Neural progenitor cell (in vitro differentiated cells): Measurements from ENCODE around the gene NOP10. TPM values are rescaled to one million over a fixed set of nuclear protein-coding genes. Genes with fewer than 3 reads are reported as not detected.
A peak's percentile ranks its signal among the peaks of the same experiment; 100 is the strongest.

Experiments
- DNase-seq: peaks from one replicate; pipeline ENCODE4 v3.0.0-alpha.2; 2016; ENCODE audit warnings: low spot score
- H2AFZ ChIP-seq: fragments of 200-600 bp; sonication (generic); replicated peaks from 2 replicates; pipeline ENCODE4 v1.6.1; 2016; ENCODE audit warnings: antibody characterized with exemption
- H3F3A ChIP-seq: fragments of 200-600 bp; sonication (generic); 2 replicates; pipeline ENCODE4 v1.6.1; 2016; ENCODE audit warnings: antibody characterized with exemption, low read depth
- H3K27ac ChIP-seq: fragments of 200-600 bp; sonication (generic); 2 replicates; pipeline ENCODE4 v1.5.1; 2016; ENCODE audit warnings: mild to moderate bottlenecking
- H3K27me3 ChIP-seq: fragments of 200-600 bp; sonication (generic); 2 replicates; pipeline ENCODE4 v1.6.1; 2016; ENCODE audit warnings: mild to moderate bottlenecking, moderate library complexity
- H3K36me3 ChIP-seq: fragments of 200-600 bp; sonication (generic); 2 replicates; pipeline ENCODE4 v1.5.1; 2016
- H3K4me1 ChIP-seq: fragments of 200-600 bp; sonication (generic); 2 replicates; pipeline ENCODE4 v1.6.1; 2016; ENCODE audit warnings: mixed run types
- H3K4me2 ChIP-seq: fragments of 200-600 bp; sonication (generic); 2 replicates; pipeline ENCODE4 v1.6.1; 2016
- H3K4me3 ChIP-seq: fragments of 200-600 bp; sonication (generic); 2 replicates; pipeline ENCODE4 v1.5.1; 2016
- H3K79me2 ChIP-seq: fragments of 200-600 bp; sonication (generic); 2 replicates; pipeline ENCODE4 v1.6.1; 2016; ENCODE audit warnings: low read depth
- H3K9ac ChIP-seq: fragments of 200-600 bp; sonication (generic); 2 replicates; pipeline ENCODE4 v1.6.1; 2016
- H3K9me3 ChIP-seq: fragments of 200-600 bp; sonication (generic); 2 replicates; pipeline ENCODE4 v1.5.1; 2016; ENCODE audit warnings: low read depth
- H4K20me1 ChIP-seq: fragments of 200-600 bp; sonication (generic); 2 replicates; pipeline ENCODE4 v1.6.1; 2016; ENCODE audit warnings: low read depth
- H3K27ac Mint-ChIP-seq: 3 replicates; pipeline ENCODE4 v1.8.0; 2021; ENCODE audit warnings: mixed read lengths
- H3K27me3 Mint-ChIP-seq: 2 replicates; pipeline ENCODE4 v1.8.0; 2022; ENCODE audit warnings: low read depth, mild to moderate bottlenecking, inconsistent platforms, moderate library complexity, mixed read lengths; ENCODE audit not compliant: insufficient read depth
- H3K36me3 Mint-ChIP-seq: 3 replicates; pipeline ENCODE4 v1.8.0; 2021; ENCODE audit warnings: mixed read lengths
- H3K4me1 Mint-ChIP-seq: 3 replicates; pipeline ENCODE4 v1.8.0; 2021; ENCODE audit warnings: mixed read lengths
- H3K4me3 Mint-ChIP-seq: 3 replicates; pipeline ENCODE4 v1.8.0; 2021; ENCODE audit warnings: mild to moderate bottlenecking, moderate library complexity, mixed read lengths
- H3K9me3 Mint-ChIP-seq: 3 replicates; pipeline ENCODE4 v1.8.0; 2020; ENCODE audit warnings: mixed read lengths
- CTCF ChIP-seq: fragments of 200-600 bp; sonication (generic); IDR thresholded peaks from 2 replicates; pipeline ENCODE4 v1.5.1; 2017; ENCODE audit warnings: antibody characterized with exemption, mild to moderate bottlenecking
- EZH2 ChIP-seq: fragments of 200-600 bp; sonication (generic); IDR thresholded peaks from 2 replicates; pipeline ENCODE4 v1.6.1; 2017; ENCODE audit warnings: antibody characterized with exemption, mild to moderate bottlenecking, moderate library complexity
- EZH2phosphoT487 ChIP-seq: fragments of 200-600 bp; sonication (generic); IDR thresholded peaks from 2 replicates; pipeline ENCODE4 v1.6.1; 2017; ENCODE audit warnings: antibody characterized with exemption
- total RNA-seq: library from RNA; depleted of rRNA; stranded (reverse); fragments of >200 nt; gene quantifications from 2 replicates; pipeline ENCODE4 v1.2.3, GENCODE V29; 2015; ENCODE audit warnings: low replicate concordance

The NOP10 gene
- total RNA-seq, 1 donor from 2014 or later = 123 TPM

- no peak overlapping the region for H2AFZ ChIP-seq
- H3K27ac Mint-ChIP-seq = no peak overlapping the region
- peaks cover 24% of the 10 kb centered on the region for H3K79me2 ChIP-seq
- no peak overlapping the region for H3K4me2 ChIP-seq
- no peak for TF ChIP-seq EZH2
- TF ChIP-seq CTCF = no peak
- TF ChIP-seq EZH2phosphoT487 = no peak
- H3K9ac ChIP-seq = no peak overlapping the region
- no peak overlapping the region for H3K27ac ChIP-seq
- H3K4me3 Mint-ChIP-seq = peak overlapping the region; percentile 74
- peaks cover 35% of the 10 kb centered on the region for H3F3A ChIP-seq
- H3K9me3 Mint-ChIP-seq = no peaks in the 10 kb centered on the region
- no peak overlapping the region for H3K4me3 ChIP-seq
- H3K27me3 Mint-ChIP-seq = peaks cover 5% of the 10 kb centered on the region
- H3K4me1 ChIP-seq = peaks cover 13% of the 10 kb centered on the region
- H3K36me3 ChIP-seq = peaks cover 14% of the 10 kb centered on the region
- DNase-seq = no peak
- peaks cover 12% of the 10 kb centered on the region for H3K4me1 Mint-ChIP-seq
- H4K20me1 ChIP-seq = peaks cover 4% of the 10 kb centered on the region
- H3K27me3 ChIP-seq = peaks cover 4% of the 10 kb centered on the region
- no peaks in the 10 kb centered on the region for H3K9me3 ChIP-seq
- H3K36me3 Mint-ChIP-seq = peaks cover 17% of the 10 kb centered on the region
Observed at GRCh38 chr15:34339946-34340345, 3.0 kb downstream of the NOP10 start.

GRCh38 chr15:34338347-34338746, 4.6 kb downstream of the NOP10 start:
- H3K27me3 Mint-ChIP-seq = peaks cover 5% of the 10 kb centered on the region
- Histone ChIP-seq H3K4me2 (peak overlapping the region; percentile 98), H3K4me1 (peaks cover 13% of the 10 kb centered on the region), H3K36me3 (peaks cover 14% of the 10 kb centered on the region), H2AFZ (peak overlapping the region; percentile 99), H4K20me1 (peaks cover 4% of the 10 kb centered on the region), H3K4me3 (peak overlapping the region; percentile 99), H3K27ac (no peak overlapping the region), H3K79me2 (peaks cover 24% of the 10 kb centered on the region), H3K9me3 (no peaks in the 10 kb centered on the region), H3F3A (peaks cover 28% of the 10 kb centered on the region), H3K9ac (no peak overlapping the region), H3K27me3 (peaks cover 4% of the 10 kb centered on the region)
- H3K27ac Mint-ChIP-seq = no peak overlapping the region
- TF ChIP-seq EZH2phosphoT487 (no peak), CTCF (no peak), EZH2 (no peak)
- H3K9me3 Mint-ChIP-seq = no peaks in the 10 kb centered on the region
- peak overlapping the region; percentile 87 for H3K4me3 Mint-ChIP-seq
- no peak for DNase-seq
- H3K36me3 Mint-ChIP-seq = peaks cover 17% of the 10 kb centered on the region
- peaks cover 12% of the 10 kb centered on the region for H3K4me1 Mint-ChIP-seq

- Histone ChIP-seq H3K27ac (peak within 1 kb of the TSS; percentile 82), H3K79me2 (peaks cover 22% of the 10 kb centered on the region), H3K27me3 (peaks cover 4% of the 10 kb centered on the region), H3K4me3 (peak within 1 kb of the TSS; percentile 99), H3K9ac (peak within 1 kb of the TSS; percentile 67), H3K36me3 (peaks cover 14% of the 10 kb centered on the region), H4K20me1 (peaks cover 4% of the 10 kb centered on the region), H3K9me3 (no peaks in the 10 kb centered on the region), H2AFZ (peak within 1 kb of the TSS; percentile 99), H3K4me2 (peak within 1 kb of the TSS; percentile 98), H3K4me1 (peaks cover 13% of the 10 kb centered on the region), H3F3A (peaks cover 27% of the 10 kb centered on the region)
- TF ChIP-seq CTCF (peak; percentile 5), EZH2 (no peak)
- peaks cover 5% of the 10 kb centered on the region for H3K27me3 Mint-ChIP-seq
- peak within 1 kb of the TSS; percentile 95 for H3K4me3 Mint-ChIP-seq
- H3K36me3 Mint-ChIP-seq = peaks cover 17% of the 10 kb centered on the region
- peaks cover 12% of the 10 kb centered on the region for H3K4me1 Mint-ChIP-seq
- no peaks in the 10 kb centered on the region for H3K9me3 Mint-ChIP-seq
- DNase-seq = peak; percentile 96
- H3K27ac Mint-ChIP-seq = peak within 1 kb of the TSS; percentile 95
Observed at GRCh38 chr15:34337557-34338306, 5.2 kb downstream of the NOP10 start, which contains the start of gene SLC12A6. SLC12A6 (minus strand) TSS chr15:34337781; CDS start chr15:34336680, 1,101 bp downstream.
